A172 (cell line): ENCODE data around the gene RETNLB. TPM values are rescaled to one million over a fixed set of nuclear protein-coding genes. Genes with fewer than 3 reads are reported as not detected.

ENCODE experiments used
- DNase-seq: peaks from one replicate; pipeline ENCODE4 v3.0.0-alpha.2; 2015; ENCODE audit warnings: low spot score
- total RNA-seq: library from RNA; depleted of rRNA; stranded (reverse); fragments of >200 nt; shearing (Covaris generic); gene quantifications from 2 replicates; pipeline ENCODE4 v1.2.3, GENCODE V29; 2014; rRNA removed

Gene RETNLB, protein sequence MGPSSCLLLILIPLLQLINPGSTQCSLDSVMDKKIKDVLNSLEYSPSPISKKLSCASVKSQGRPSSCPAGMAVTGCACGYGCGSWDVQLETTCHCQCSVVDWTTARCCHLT
- not detected in 2 replicates for total RNA-seq

DNA sequence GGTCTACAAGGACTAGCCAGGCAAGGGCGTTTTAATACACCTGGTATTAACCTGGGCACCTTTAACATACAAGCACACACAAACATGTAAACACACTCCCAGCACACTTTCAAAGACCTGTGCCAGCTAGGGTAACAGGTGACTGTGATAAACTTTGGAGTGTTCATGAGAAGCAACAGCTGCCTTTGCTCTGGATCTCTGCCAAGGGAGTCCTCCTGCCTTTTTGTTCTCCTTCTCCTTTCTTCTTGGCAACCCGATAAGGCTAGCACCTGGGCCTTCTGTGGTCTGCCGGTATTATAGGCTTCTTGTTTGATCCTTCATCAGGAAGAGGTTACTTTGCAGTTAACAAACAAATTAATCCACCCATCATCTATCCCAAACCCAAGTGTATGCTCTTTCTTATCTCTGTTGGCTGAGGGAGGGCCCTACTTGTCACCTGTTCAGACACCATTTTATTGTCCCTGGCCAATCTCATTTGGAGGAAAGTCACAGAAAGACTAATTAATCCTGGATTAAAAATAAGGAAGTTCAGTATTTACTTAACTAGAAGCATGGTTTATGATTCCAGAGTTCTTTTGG lies at the start of gene RETNLB:
RETNLB (minus strand) TSS at position 7 of the 579 bp plus-strand sequence. CDS start 225 bp downstream, outside the sequence.
- no peak for DNase-seq

DNA sequence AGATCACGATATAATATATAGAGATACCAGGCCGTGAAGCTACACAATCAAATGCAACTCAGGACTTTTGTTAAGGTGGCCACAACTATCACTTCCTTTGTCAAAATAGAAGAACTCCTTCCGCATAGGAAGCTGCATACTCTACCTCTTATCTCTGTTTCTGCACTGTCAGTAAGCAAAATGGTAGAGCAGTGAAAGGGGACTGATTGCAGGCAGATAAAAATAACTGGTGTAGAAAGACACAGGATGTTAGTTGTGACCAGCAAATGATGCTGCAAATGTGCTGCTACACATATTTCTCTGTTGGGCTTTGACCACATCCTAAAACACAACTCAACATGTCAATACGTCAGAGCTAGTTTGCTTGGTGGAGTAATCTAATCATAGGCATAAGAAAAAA lies 49.1 kb upstream of the RETNLB start:
- DNase-seq: no peak

DNA sequence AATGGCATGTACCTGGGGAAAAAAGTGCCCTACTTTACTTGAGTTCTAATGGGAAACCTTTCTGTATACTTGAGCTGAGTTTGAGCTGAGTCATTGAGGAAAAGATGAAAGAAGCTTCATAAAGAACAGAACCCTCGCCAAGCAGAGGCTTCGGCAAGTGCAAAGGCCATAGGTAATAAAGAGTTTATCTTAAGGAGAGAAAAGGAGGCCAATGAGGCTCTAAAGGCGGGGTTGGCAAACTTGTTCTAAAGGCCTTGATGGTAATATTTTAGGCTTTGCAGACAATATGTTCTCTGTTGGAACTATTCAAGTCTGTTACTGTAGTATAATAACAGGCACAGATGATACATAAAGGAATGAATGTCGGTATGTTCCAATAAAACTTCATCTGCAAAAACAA lies 47.8 kb upstream of the RETNLB start:
- DNase-seq: no peak

DNA sequence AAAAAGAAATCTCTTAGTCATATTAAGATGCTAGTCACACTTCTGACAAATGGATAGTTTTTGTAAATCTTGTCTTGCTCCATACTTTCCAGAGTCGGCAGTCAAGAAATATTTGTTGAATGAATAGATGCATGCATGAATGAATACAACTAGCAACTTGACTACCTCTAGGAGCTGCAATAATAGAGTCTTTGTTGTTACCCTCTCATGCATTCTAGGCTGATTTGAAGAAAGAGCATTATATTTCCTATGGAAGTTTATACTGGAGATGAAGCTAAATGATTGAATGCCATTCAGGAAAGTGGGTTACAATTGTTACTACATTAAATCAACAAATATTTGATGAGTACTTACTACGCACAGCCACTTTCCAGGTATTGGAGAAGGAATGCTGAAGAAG lies 47.2 kb upstream of the RETNLB start:
- no peak for DNase-seq

DNA sequence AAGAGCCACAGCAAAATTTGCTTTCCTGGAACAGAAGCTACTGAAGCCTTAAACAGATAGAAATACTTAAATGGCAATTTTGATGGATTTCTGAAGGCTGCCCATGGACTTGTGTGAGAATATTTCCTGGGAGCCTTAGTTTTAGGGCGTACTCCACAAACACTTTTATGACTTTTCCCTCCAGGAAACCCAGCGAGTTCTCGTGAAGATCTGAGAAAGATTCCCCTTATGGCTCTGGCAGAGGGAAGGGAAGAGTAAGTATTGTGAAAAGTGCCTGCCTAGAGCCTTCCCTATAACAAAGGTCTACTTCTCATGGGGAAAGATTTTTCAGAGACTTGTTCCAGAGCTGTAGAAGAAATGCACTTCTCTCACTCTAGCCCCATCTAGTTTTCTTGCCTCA lies 34.3 kb upstream of the RETNLB start:
- DNase-seq: no peak

DNA sequence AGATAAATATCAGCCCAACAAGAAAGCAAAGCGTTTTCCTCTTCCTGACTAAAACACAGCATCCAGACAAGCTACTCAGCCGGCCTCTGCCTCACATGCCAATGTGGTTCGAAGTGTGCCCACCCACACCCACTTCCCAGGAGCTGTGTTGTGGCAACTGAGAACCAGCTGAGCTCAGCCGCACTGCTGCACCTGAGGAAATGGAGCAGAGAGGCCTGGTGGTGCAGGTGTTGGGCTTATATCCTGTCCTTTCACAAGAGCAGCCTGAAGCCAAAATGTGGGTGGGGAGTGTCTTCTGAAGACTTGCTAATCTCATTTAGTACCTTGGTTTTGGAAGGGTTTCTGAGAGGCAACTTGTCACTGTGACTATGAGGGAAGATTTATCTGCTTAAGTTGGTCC lies 23.0 kb upstream of the RETNLB start:
- no peak for DNase-seq

DNA sequence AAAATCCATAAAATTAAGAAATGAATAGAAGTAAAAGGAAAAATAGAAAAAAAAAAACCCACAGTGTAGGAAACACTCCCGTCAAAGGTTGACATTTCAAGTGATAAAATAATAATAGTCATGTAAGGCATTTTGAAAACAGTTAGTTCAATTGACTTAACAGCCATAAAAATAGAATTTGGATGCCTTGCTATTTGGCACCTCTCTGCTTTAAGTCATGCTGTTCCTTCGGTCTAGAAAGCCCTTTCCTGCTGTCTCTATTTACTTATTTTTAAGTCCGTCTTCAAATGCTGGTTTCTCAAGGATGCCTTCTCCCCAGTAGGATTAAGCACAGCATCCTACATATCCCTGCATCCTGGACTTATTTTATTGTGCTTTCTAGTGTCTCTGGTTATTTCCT lies 22.3 kb upstream of the RETNLB start:
- DNase-seq: no peak

DNA sequence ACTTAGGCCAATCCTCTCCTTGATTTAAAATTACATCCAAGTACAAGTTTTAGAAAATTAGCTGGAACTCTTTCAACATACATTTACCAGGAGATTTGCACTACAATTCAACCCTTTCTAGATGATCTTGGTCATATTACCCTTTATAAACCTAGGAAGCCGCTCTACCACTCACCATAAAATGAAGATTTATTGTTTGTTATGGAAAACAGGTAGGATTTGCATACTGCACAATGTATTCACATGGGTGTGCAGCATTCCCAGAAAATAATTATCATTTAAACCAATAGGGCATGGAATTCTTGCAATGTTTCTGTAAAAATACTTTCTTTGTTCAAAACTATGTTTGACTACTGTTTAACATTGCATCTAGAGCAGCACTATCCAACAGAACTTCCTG lies 18.4 kb upstream of the RETNLB start:
- no peak for DNase-seq

DNA sequence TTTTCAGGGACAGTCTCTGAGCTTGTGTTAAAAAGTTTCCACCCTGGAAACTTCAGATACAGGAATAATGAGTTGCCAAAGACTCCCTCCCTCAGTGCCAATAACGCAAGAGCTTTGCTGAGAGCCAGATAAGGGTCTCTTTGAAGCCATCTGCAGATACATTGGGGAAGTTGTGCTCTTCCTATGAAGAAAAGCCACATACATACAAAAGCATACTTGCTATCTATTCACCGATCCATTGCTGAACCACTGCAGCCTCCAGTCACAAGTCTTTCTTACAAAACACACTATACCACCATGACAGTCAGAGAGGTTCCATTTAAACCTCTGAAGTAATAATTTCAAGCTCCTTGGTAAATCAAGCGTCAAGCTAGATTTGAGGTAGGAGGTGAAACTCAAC lies 10.0 kb upstream of the RETNLB start:
- no peak for DNase-seq

DNA sequence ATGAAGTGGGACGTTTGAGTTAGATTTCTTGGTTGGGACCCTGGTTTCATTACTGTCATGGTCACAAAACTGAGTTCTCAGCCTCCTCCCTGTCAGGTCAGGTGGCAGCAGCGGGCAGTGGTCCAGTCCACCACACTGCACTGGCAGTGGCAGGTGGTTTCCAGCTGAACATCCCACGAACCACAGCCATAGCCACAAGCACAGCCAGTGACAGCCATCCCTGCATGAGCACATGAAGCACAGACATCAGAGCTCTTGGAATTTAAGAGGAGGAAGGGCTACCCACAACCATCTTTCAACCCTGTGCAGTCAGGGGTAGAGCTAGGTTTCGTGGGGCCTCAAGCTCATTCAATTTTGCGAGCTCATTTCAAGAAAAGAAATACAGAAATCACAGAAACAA lies 1.5 kb downstream of the RETNLB start:
- DNase-seq: no peak

DNA sequence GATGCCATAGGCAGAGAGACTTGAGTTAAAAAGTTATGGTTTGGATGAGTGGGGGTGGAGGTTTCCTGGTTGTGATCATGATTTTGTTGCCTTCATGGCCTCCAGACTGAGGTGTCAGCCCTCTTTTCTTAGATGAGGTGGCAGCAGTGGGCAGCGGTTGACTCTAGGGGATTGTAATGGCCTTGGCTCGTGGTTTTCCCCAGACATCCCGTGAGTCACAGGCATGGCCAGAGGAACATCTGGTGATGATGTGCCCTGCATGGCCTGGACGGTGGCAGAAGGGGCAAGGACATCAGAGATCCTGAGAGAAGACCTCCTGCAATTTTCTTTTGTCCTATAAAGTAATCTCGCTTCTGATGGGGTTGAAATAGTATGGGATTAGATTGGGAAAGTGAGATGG lies 12.4 kb downstream of the RETNLB start:
- no peak for DNase-seq

DNA sequence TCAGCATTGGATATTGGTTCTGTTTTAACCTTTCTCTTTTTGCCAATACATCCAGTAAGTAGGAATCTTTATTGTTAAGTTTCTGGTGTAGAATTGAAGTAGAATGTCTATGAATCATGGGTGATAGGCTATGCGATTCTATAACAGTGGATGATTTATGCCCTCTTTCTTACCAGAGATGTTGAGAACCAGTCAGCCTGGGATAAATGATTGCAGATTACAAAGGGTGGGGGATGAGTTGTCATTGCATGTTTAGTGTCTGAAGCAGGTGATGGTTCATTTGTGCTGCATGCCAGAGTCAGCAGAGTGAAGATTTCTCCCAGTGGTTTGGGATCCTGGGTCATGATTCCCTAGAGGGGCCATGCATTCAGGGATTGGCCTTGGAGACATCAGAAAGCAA lies 14.3 kb downstream of the RETNLB start:
- DNase-seq: no peak

DNA sequence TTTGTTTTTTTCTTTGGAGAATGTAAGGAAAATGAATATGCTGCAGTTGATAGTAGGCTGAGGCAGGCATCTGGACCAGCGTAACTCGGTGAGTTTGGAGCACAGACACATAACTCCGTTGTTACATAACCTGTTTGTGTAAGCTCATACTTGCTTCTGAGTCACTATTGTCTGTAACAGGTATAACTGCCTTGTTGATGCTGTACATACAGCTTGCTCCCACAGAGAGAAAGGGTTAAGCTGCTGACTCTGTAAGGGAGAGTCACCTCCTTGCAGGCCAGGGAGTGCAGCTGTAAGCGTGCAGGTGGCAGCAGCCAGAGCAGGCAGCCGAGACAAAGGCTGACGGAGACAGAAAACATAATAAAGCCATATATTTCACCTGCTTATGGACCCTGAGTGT lies 20.4 kb downstream of the RETNLB start:
- DNase-seq: no peak

DNA sequence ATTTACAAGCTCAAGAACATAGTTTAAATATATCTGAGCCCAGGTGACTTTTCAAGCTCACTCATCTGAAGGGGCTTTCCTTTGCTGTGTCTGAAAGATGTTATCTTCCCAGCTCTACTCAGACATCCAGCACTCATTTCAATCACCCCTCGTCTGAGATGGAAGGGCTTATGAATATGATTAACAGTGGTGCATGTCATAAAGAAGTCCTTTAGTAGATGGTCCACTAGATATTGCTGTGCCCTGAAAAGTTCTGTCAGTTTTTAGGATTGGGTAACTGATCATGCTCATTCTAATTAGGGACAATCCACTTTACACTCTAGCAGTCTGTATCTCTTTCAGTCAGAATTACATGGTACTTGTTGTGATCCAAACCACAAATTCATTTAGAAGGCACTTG lies 28.3 kb downstream of the RETNLB start:
- DNase-seq: no peak

DNA sequence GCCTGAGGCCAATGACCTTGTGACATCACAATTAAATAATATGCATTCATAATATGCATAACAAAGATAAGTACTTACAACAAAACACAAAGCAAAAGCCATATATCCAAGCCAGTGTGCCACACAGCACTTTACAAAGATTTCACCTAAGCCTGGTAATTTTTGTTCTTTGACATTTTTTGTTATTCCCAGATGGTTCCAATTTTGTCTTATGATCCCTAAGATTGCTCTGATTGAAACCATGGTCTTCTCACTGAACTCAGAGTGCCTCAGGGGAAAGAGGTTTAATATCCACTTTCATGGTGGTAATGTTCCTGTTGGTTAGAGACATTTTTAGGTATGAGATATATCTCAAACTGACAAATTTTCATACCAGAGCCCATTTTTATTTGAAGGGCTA lies 29.1 kb downstream of the RETNLB start:
- DNase-seq: no peak

DNA sequence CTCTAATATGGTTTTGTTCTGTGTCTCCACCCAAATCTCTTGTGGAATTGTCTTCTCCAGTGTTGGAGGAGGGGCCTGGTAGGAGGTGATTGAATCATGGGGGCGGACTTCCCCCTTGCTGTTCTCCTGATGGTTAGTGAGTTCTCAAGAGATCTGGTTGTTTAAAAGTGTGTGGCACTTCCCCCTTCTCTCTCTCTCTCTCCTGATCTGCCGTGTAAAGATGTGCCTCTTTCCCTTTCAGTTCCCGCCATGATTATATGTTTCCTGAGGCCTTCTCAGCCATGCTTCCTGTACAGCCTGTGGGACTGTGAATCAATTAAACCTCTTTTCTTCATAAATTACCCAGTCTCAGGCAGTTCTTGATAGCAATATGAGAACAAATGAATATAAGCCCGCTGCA lies 33.1 kb downstream of the RETNLB start:
- DNase-seq: no peak

DNA sequence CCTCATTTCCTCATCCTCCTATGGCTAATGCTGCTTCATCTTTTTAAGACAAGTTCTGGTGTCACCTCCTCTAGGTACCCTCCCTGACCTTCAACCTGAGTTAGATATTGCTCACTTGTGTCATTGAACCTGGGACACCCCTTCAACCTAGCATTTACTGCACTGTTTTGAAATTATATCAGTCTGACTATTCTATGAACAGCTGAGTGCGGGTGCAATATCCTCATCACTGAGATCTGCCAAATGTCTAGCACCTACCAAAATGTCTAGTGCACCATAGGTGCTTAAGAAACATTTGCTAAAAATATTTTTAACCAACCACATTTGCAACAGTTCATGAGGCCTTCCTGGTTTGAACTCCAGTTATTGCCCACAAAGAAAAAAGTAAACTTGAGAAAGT lies 34.5 kb downstream of the RETNLB start:
- no peak for DNase-seq

DNA sequence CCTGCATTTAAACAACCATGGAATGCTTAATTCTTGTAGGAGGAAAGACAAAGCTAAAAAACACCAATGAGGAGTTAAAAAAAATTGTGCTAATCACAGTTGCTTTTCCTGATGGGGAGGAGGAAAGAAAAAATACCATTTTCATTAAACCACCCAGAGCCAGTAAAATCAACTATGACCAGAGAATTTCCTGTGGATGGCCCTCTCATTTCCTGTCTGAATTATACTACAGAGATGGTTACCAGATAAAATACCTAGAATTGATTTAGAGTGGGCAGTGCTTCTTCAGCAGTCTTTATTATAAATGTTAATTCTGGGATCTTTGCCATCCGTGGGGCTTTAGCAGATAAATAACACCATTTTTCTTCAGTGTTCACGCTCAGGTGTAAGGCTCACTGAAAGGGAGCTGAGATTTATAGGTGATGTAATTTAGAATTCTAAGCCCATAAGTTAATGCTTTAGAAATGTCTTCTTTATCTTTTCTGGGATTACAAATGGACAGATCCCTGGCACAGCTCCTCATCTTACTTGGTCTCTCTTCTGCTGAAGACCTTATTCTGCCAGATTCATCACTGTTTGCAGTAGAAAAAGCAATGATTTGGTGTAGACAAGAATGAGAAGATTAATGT lies 37.9 kb downstream of the RETNLB start:
- DNase-seq: peak; percentile 3

DNA sequence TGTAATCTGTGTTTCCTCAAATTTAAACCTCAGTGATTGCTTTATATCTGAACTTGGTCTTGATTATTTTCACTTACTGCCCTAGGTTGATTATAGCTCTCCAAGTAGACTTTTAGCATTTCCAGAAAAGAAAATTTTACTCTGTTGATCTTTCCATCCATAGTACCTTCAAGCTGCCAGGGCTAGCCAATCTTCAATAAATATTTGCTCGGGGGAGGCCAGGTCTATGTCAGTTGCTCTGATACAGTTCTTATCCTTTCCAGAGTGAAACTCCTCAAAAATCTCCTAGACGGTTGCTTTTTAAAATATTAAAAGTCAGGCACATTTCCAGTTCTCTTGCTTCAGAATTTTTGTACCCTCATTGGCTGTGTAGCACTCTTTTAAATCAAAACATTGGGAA lies 38.8 kb downstream of the RETNLB start:
- no peak for DNase-seq

DNA sequence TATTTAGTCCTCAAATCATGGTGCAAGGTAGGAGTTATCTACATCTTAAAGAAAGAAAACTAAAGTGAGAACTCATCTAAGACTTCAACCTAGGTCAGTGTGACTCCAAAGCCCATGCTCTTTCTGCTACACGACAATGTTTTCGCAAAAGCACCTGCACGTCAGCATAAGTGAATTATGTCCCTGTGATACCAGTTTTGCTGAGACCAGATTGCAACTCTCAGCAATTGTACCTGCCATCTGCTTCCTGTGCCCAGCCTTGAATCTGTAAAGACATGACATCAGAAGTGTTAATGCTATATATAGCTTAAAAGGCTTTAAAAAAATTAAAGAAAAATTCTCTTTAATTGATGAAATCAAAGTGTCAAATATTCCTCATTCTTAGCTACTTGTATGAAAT lies 43.4 kb downstream of the RETNLB start:
- no peak for DNase-seq

DNA sequence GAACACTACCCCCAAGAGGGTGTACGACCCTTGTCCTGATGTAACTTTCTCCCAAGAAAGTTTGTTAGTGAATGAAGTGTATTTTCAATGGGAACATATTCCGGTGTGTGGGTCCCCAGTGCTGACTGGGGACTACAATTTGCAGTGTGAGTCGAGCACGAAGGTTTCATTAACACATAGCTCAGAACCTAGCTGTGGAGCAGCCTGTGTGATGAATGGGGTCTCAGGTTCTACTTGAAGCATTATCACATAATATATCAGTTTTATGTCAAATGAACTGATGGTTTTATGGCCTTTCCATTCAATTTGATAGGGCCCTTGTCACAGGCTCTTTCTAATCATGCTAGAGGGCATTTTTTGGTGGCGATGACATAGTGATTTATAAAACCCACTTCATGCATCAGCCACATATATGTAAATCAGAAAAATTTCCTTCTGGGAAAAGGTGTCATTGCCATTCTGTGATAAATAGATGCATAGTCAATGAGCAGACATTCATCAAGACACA lies 44.1 kb downstream of the RETNLB start:
- no peak for DNase-seq
